Spleen (tissue), 11 donors: ENCODE results near the gene ZEB2. TPM values are rescaled to one million over a fixed set of nuclear protein-coding genes. Genes with fewer than 3 reads are reported as not detected.

Source experiments
- DNase-seq: peaks from one replicate; pipeline ENCODE4 v3.0.0-alpha.2; 2020
- H3K27ac ChIP-seq, 8 donors: fragments of 200-600 bp; sonication (generic) in 7 of 8; 1 replicate in 4 of 8; 2 replicates in 4 of 8; pipeline versions ENCODE4 v1.5.0 to v1.8.0; 2016 to 2021; ENCODE audit warnings: inconsistent platforms in 4 of 8, mild to moderate bottlenecking in 4 of 8, moderate library complexity in 1 of 8
- H3K27me3 ChIP-seq, 7 donors: fragments of 200-600 bp; sonication (generic) in 6 of 7; replicated peaks in 1 of 7; 1 replicate in 4 of 7; 2 replicates in 3 of 7; pipeline versions ENCODE4 v1.5.0 to v1.8.0; 2016 to 2021; ENCODE audit warnings: inconsistent platforms in 3 of 7, mild to moderate bottlenecking in 1 of 7
- H3K36me3 ChIP-seq, 6 donors: fragments of 200-600 bp; sonication (generic) in 5 of 6; 1 replicate in 4 of 6; 2 replicates in 2 of 6; pipeline versions ENCODE4 v1.5.0 to v1.8.0; 2016 to 2021; ENCODE audit warnings: inconsistent platforms in 2 of 6
- H3K4me1 ChIP-seq, 6 donors: fragments of 200-600 bp; sonication (generic) in 5 of 6; 1 replicate in 3 of 6; 2 replicates in 3 of 6; pipeline versions ENCODE4 v1.5.0 to v1.8.0; 2016 to 2021; ENCODE audit warnings: inconsistent platforms in 3 of 6
- H3K4me3 ChIP-seq, 8 donors: fragments of 200-600 bp; sonication (generic) in 7 of 8; 1 replicate in 4 of 8; 2 replicates in 4 of 8; pipeline versions ENCODE4 v1.5.0 to v1.8.0; 2016 to 2021; ENCODE audit warnings: inconsistent platforms in 4 of 8, mild to moderate bottlenecking in 4 of 8, moderate library complexity in 2 of 8
- H3K9me3 ChIP-seq, 8 donors: fragments of 200-600 bp; sonication (generic) in 7 of 8; 1 replicate in 4 of 8; 2 replicates in 4 of 8; pipeline versions ENCODE4 v1.5.0 to v1.8.0; 2016 to 2021; ENCODE audit warnings: inconsistent platforms in 4 of 8
- CTCF ChIP-seq, 11 experiments: fragments of 200-600 bp in 7 of 11; fragments of 450-650 bp in 4 of 11; sonication (generic) in 4 of 11; IDR thresholded peaks in 8 of 11; conservative IDR thresholded peaks in 3 of 11; 1 replicate in 7 of 11; 2 replicates in 4 of 11; pipeline versions ENCODE4 v1.4.0 to v1.8.0; 2016 to 2021; ENCODE audit warnings: antibody characterized with exemption in 11 of 11, inconsistent platforms in 4 of 11, mild to moderate bottlenecking in 1 of 11
- POLR2A ChIP-seq, 3 donors: fragments of 450-650 bp; IDR thresholded peaks; one replicate each; pipeline ENCODE4 v1.5.1; 2017; ENCODE audit warnings: antibody characterized with exemption in 3 of 3, mild to moderate bottlenecking in 1 of 3
- POLR2AphosphoS5 ChIP-seq, 3 donors: sonication (generic); formaldehyde crosslinking; IDR thresholded peaks; one replicate each; pipeline ENCODE4 v1.5.1; 2017; ENCODE audit warnings: antibody characterized with exemption in 3 of 3
- WGBS, 5 donors: extraction: QIAGEN DNeasy Blood & Tissue Kit in 3 of 5; methylation state at CpG; one replicate each; pipeline versions ENCODE4 v1.1.5 to v1.1.7; 2013 to 2018; 5-methylcytosine and 5-hydroxymethylcytosine counted together
- intact Hi-C: fragments of 100-400 bp; cut with DNase I; formaldehyde crosslinking; loops from one replicate; pipeline ENCODE4 v1.15.0; 2023; ENCODE audit warnings: low total_unique reads
- polyA plus RNA-seq, 3 donors: library from polyadenylated mRNA; stranded (reverse); fragments of 200-250 nt; gene quantifications; one replicate each; pipeline ENCODE4 v1.2.1, GENCODE V29; 2013
- total RNA-seq, 7 donors: library from RNA; depleted of rRNA in 3 of 7; stranded (reverse); fragments of >200 nt in 3 of 7; fragmentation: NEBNext Ultra II Directional in 4 of 7; extraction: Animal tissue kit (Norgen Biotek cat#: 25700) in 4 of 7; gene quantifications; one replicate each; pipeline versions ENCODE4 v1.1.0 to v1.2.1, GENCODE V29; 2016 to 2021
- donor health status: healthy with polysubstance abuse.
- donor health status: DM: no; HTN: no; CAD: no; lungs with moderate emphysema.
- donor health status: DM: no; HTN: no; CAD: no.
- donor health status: Bipolar disorder and iron deficiency.
- donor health status: healthy.
- donor health status: DM: no; HTN: no; CAD: no.
- donor health status: DM: yes; HTN: yes; CAD: no.

ZEB2 gene
- total and polyA plus RNA-seq, 10 donors: 25.5 to 362 (median 240) TPM

DNA sequence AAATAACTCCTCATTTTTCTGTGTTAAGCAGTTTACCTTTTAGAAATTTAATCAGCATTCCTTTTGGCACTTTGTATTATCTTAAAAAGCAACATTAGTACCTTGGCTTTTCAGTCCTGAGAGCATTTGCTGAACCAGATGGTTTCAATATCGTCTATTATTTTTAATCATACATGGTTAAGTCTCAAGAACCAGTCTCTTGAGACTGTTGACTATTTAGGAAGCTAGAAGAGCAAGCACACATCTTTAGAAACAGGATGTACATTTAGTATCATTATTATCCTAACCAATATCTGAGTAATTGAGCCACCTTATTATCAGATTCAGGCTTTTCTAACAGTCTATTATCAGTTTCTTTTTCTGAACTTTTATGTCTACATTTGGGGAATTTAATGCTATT lies 28.2 kb upstream of the ZEB2 start:
- intact Hi-C loops: no loop called here
- no peak for DNase-seq
- H3K9me3 ChIP-seq: no peaks in the 10 kb centered on the region
- H3K4me3 ChIP-seq: no peak overlapping the region
- H3K4me1 ChIP-seq: peaks cover 0 to 23% (median 10%) of the 10 kb centered on the region in 6 donors
- H3K27me3 ChIP-seq: peaks cover 0 to 3% (median 0%) of the 10 kb centered on the region in 7 donors
- WGBS, 5 donors: 27 to 63% (median 45%) methylated on average over 1 of the region's 1 CpG
- no peak for TF ChIP-seq CTCF (IDR thresholded peaks at IDR 0.05 in 8 of 11, conservative IDR thresholded peaks at IDR 0.05 in 3 of 11)
- H3K27ac ChIP-seq: no peak overlapping the region
- no peaks in the 10 kb centered on the region for H3K36me3 ChIP-seq

GRCh38 chr2:144547494-144547893 lies 27.6 kb upstream of the ZEB2 start:
- Histone ChIP-seq H3K9me3 (no peaks in the 10 kb centered on the region), H3K4me3 (no peak overlapping the region), H3K4me1 (peaks cover 0 to 23% (median 10%) of the 10 kb centered on the region in 6 donors), H3K36me3 (no peaks in the 10 kb centered on the region), H3K27me3 (peaks cover 0 to 3% (median 0%) of the 10 kb centered on the region in 7 donors), H3K27ac (no peak overlapping the region)
- WGBS, 5 donors: 80 to 93% (median 89%) methylated on average over 6 of the region's 6 CpGs
- intact Hi-C loops: no loop called here
- DNase-seq: no peak
- TF ChIP-seq CTCF (IDR thresholded peaks at IDR 0.05 in 8 of 11, conservative IDR thresholded peaks at IDR 0.05 in 3 of 11) (no peak), POLR2A (IDR thresholded peaks at IDR 0.05) (no peak), POLR2AphosphoS5 (IDR thresholded peaks at IDR 0.05) (no peak)

DNA sequence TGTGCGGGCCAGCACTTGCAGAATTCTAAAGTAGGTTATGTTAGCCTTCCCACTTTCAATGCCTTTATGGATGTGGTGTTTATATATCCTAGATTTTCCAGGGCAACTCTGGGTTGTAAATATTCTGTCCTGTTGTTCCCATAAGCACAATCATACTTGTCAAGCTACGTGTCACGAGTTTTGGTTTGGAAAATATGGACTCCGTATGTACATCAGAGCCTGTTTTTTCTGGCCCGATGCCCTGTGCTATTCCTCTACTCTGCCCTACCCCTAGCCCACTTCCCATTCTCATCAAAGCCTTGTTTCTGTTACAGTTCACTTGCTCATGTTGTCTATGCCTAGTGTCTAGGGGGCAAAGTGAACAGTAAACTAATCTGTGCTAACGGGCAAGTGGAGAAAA lies 27.0 kb upstream of the ZEB2 start:
- Histone ChIP-seq H3K9me3 (no peaks in the 10 kb centered on the region), H3K4me3 (no peak overlapping the region), H3K36me3 (no peaks in the 10 kb centered on the region), H3K27ac (no peak overlapping the region), H3K27me3 (peaks cover 0 to 3% (median 0%) of the 10 kb centered on the region in 7 donors), H3K4me1 (peaks cover 0 to 23% (median 10%) of the 10 kb centered on the region in 6 donors)
- no peak for TF ChIP-seq POLR2A (IDR thresholded peaks at IDR 0.05)
- no peak for TF ChIP-seq POLR2AphosphoS5 (IDR thresholded peaks at IDR 0.05)
- no peak for TF ChIP-seq CTCF (IDR thresholded peaks at IDR 0.05 in 8 of 11, conservative IDR thresholded peaks at IDR 0.05 in 3 of 11)
- no peak for DNase-seq
- intact Hi-C loops: no loop called here
- 61 to 68% (median 65%) methylated on average over 6 of the region's 6 CpGs for WGBS, 5 donors

GRCh38 chr2:144545787-144546186 lies 25.9 kb upstream of the ZEB2 start:
- TF ChIP-seq CTCF (IDR thresholded peaks at IDR 0.05 in 8 of 11, conservative IDR thresholded peaks at IDR 0.05 in 3 of 11) (no peak), POLR2AphosphoS5 (IDR thresholded peaks at IDR 0.05) (no peak), POLR2A (IDR thresholded peaks at IDR 0.05) (no peak)
- Histone ChIP-seq H3K27me3 (peaks cover 0 to 3% (median 0%) of the 10 kb centered on the region in 7 donors), H3K4me3 (no peak overlapping the region), H3K9me3 (no peaks in the 10 kb centered on the region), H3K27ac (no peak overlapping the region), H3K36me3 (no peaks in the 10 kb centered on the region), H3K4me1 (peaks cover 0 to 23% (median 10%) of the 10 kb centered on the region in 6 donors)
- 81 to 93% (median 86%) methylated on average over 2 of the region's 2 CpGs for WGBS, 5 donors
- intact Hi-C loops: no loop called here
- no peak for DNase-seq
